Parathyroid adenoma (tissue), 2 donors: ENCODE measurements around the gene RNU6-1.

Source experiments
- H2AFZ ChIP-seq: fragments of 300-600 bp; sonication (generic); one replicate; pipeline ENCODE4 v1.7.0; 2017; ENCODE audit warnings: antibody characterized with exemption, mild to moderate bottlenecking
- H3K27ac ChIP-seq: fragments of 300-600 bp; sonication (generic); one replicate; pipeline ENCODE4 v1.7.0; 2017
- H3K27me3 ChIP-seq: fragments of 300-600 bp; sonication (generic); one replicate; pipeline ENCODE4 v1.7.0; 2017; ENCODE audit warnings: low read length; ENCODE audit not compliant: control insufficient read depth, insufficient read depth
- H3K36me3 ChIP-seq: fragments of 300-600 bp; sonication (generic); one replicate; pipeline ENCODE4 v1.7.0; 2017; ENCODE audit warnings: low read length; ENCODE audit not compliant: control insufficient read depth, insufficient read depth
- H3K4me1 ChIP-seq: fragments of 300-600 bp; sonication (generic); one replicate; pipeline ENCODE4 v1.7.0; 2017; ENCODE audit warnings: control low read depth
- H3K4me2 ChIP-seq: fragments of 300-600 bp; sonication (generic); one replicate; pipeline ENCODE4 v1.7.0; 2017; ENCODE audit warnings: low read length
- H3K4me3 ChIP-seq: fragments of 300-600 bp; sonication (generic); one replicate; pipeline ENCODE4 v1.7.0; 2017; ENCODE audit warnings: low read depth, low read length
- H3K79me2 ChIP-seq: fragments of 300-600 bp; sonication (generic); one replicate; pipeline ENCODE4 v1.7.0; 2017; ENCODE audit warnings: control low read depth
- H3K9ac ChIP-seq: fragments of 300-600 bp; sonication (generic); one replicate; pipeline ENCODE4 v1.7.0; 2017; ENCODE audit warnings: mild to moderate bottlenecking
- H3K9me3 ChIP-seq: fragments of 300-600 bp; sonication (generic); one replicate; pipeline ENCODE4 v1.7.0; 2017; ENCODE audit warnings: low read length; ENCODE audit not compliant: control insufficient read depth
- TF ChIP-seq, protein P1 (sequence below): fragments of 300-600 bp; sonication (generic); IDR thresholded peaks from one replicate; pipeline ENCODE4 v1.7.0; 2017; ENCODE audit warnings: antibody characterized with exemption, mild to moderate bottlenecking
- donor health status: primary hyperparathyroidism.

RNU6-1 gene

GRCh38 chr15:67792250-67792942 lies 47.4 kb downstream of the RNU6-1 start:
- H3K27ac ChIP-seq = no peak overlapping the region
- H3K4me3 ChIP-seq = no peak overlapping the region
- no peaks in the 10 kb centered on the region for H3K27me3 ChIP-seq
- H3K9ac ChIP-seq = no peak overlapping the region
- no peaks in the 10 kb centered on the region for H3K79me2 ChIP-seq
- no peaks in the 10 kb centered on the region for H3K36me3 ChIP-seq
- H2AFZ ChIP-seq = no peak overlapping the region
- no peak overlapping the region for H3K4me2 ChIP-seq
- no peaks in the 10 kb centered on the region for H3K9me3 ChIP-seq
- H3K4me1 ChIP-seq = no peaks in the 10 kb centered on the region
- TF ChIP-seq, protein P1, sequence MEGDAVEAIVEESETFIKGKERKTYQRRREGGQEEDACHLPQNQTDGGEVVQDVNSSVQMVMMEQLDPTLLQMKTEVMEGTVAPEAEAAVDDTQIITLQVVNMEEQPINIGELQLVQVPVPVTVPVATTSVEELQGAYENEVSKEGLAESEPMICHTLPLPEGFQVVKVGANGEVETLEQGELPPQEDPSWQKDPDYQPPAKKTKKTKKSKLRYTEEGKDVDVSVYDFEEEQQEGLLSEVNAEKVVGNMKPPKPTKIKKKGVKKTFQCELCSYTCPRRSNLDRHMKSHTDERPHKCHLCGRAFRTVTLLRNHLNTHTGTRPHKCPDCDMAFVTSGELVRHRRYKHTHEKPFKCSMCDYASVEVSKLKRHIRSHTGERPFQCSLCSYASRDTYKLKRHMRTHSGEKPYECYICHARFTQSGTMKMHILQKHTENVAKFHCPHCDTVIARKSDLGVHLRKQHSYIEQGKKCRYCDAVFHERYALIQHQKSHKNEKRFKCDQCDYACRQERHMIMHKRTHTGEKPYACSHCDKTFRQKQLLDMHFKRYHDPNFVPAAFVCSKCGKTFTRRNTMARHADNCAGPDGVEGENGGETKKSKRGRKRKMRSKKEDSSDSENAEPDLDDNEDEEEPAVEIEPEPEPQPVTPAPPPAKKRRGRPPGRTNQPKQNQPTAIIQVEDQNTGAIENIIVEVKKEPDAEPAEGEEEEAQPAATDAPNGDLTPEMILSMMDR = no peak

GRCh38 chr15:67790610-67791319 lies 49.1 kb downstream of the RNU6-1 start:
- no peaks in the 10 kb centered on the region for H3K27me3 ChIP-seq
- H3K4me3 ChIP-seq = no peak overlapping the region
- no peak overlapping the region for H3K27ac ChIP-seq
- H3K4me1 ChIP-seq = no peaks in the 10 kb centered on the region
- H3K9me3 ChIP-seq = no peaks in the 10 kb centered on the region
- H3K79me2 ChIP-seq = no peaks in the 10 kb centered on the region
- no peaks in the 10 kb centered on the region for H3K36me3 ChIP-seq
- no peak overlapping the region for H2AFZ ChIP-seq
- no peak overlapping the region for H3K9ac ChIP-seq
- TF ChIP-seq, protein P1 = no peak
- H3K4me2 ChIP-seq = no peak overlapping the region
